ENCODE measurements around the gene ZBTB48.

Gene ZBTB48

GRCh38 chr1:6544831-6545230 is 35.0 kb upstream of the ZBTB48 start:
- DNase-seq (ENCODE audit: low spot score) = no peak
- TF ChIP-seq CTCF (IDR thresholded peaks at IDR 0.05; ENCODE audit: extremely low read depth, missing control alignments) = no peak

GRCh38 chr1:6545276-6546112 is 34.3 kb upstream of the ZBTB48 start:
- TF ChIP-seq CTCF (IDR thresholded peaks at IDR 0.05; ENCODE audit: extremely low read depth, missing control alignments) = no peak

GRCh38 chr1:6546326-6546725 is 33.5 kb upstream of the ZBTB48 start:
- TF ChIP-seq CTCF (IDR thresholded peaks at IDR 0.05; ENCODE audit: extremely low read depth, missing control alignments) = no peak
- no peak for DNase-seq (ENCODE audit: low spot score)

More at GRCh38 chr1:6545276-6546112, 34.3 kb upstream of the ZBTB48 start:
- no peak for DNase-seq (ENCODE audit: low spot score)

- DNase-seq (ENCODE audit: low spot score) = no peak
- no peak for TF ChIP-seq CTCF (IDR thresholded peaks at IDR 0.05; ENCODE audit: extremely low read depth, missing control alignments)
Measured at GRCh38 chr1:6547301-6547700, 32.5 kb upstream of the ZBTB48 start.

- peak; percentile 99 for TF ChIP-seq CTCF (IDR thresholded peaks at IDR 0.05; ENCODE audit: extremely low read depth, missing control alignments)
Measured at GRCh38 chr1:6554031-6554906, 25.5 kb upstream of the ZBTB48 start, which contains the start of gene NOL9. TSS of gene NOL9 (minus strand) at chr1:6554513. CDS start at chr1:6554502, 11 bp downstream.

GRCh38 chr1:6554907-6555778 is 24.7 kb upstream of the ZBTB48 start, which contains the start of gene TAS1R1:
TSS of gene TAS1R1 (plus strand) at chr1:6555307. CDS start at chr1:6555374, 67 bp downstream.
- DNase-seq (ENCODE audit: low spot score) = no peak
- no peak for TF ChIP-seq CTCF (IDR thresholded peaks at IDR 0.05; ENCODE audit: extremely low read depth, missing control alignments)

More at GRCh38 chr1:6554031-6554906, 25.5 kb upstream of the ZBTB48 start, which contains the start of gene NOL9:
- DNase-seq (ENCODE audit: low spot score) = peak; percentile 99

Measured in GM20000 (cell line).